ENCODE measurements around the gene LAIR1. TPM values are rescaled to one million over a fixed set of nuclear protein-coding genes. Genes with fewer than 3 reads are reported as not detected.
"Not testable (repeated sequence)": the region's sequence is repeated elsewhere in the genome, so short reads cannot be mapped to it uniquely, and the experiment has no call there.

Gene LAIR1
- total RNA-seq, 4 donors from 2014 or later, result 0.12 to 3.5 (median 2.9) TPM

DNA sequence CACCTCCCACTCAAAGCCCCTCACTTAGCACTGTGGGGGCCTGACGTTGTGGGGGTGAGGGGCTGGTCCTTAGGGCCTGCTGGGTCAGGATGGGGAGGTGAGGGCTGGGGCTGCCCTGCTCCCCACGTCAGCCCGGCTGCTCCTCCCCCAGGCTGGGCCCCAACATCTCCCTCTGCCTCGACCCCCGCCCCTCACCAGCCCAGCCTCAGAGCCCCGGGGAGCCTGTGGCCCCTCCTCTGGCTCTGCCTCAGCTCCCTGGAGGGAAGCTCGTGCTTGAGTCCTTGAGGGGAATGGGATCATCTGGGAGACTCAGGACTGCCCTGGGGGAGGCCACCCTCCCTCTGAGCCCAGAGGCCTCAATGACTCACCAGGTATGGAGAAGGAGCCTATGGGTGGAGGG is 32.6 kb downstream of the LAIR1 start:
- TF ChIP-seq, protein P1, sequence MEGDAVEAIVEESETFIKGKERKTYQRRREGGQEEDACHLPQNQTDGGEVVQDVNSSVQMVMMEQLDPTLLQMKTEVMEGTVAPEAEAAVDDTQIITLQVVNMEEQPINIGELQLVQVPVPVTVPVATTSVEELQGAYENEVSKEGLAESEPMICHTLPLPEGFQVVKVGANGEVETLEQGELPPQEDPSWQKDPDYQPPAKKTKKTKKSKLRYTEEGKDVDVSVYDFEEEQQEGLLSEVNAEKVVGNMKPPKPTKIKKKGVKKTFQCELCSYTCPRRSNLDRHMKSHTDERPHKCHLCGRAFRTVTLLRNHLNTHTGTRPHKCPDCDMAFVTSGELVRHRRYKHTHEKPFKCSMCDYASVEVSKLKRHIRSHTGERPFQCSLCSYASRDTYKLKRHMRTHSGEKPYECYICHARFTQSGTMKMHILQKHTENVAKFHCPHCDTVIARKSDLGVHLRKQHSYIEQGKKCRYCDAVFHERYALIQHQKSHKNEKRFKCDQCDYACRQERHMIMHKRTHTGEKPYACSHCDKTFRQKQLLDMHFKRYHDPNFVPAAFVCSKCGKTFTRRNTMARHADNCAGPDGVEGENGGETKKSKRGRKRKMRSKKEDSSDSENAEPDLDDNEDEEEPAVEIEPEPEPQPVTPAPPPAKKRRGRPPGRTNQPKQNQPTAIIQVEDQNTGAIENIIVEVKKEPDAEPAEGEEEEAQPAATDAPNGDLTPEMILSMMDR (IDR thresholded peaks at IDR 0.05 in 4 of 5, conservative IDR thresholded peaks at IDR 0.05 in 1 of 5), result no peak
- TF ChIP-seq POLR2A (IDR thresholded peaks at IDR 0.05), result no peak
- intact Hi-C loops (cut with DNase I; ENCODE audit: low total_unique reads), result no loop called here

DNA sequence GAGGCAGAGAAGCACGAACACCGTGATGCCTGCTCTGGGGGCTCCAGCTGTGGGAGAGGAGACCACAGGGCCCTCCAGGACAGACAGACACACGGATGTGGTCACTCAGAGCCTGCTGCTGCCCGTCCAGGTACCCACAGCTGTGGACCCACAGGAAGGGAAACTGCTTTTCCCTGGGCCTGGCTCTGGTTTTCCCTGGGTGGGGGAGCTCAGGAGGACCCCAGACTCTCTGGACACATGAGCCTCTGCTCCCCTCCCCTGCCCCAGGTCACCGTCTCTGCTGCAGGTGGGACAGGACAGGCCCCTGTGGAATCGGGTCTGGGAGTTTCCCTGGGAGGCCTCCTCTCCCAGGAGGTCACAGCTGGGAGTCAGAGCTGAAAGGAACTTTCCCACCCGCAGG is 33.1 kb downstream of the LAIR1 start:
- Histone ChIP-seq H3K27ac (no peak overlapping the region), H3K4me3 (no peak overlapping the region), H3K4me1 (no peaks in the 10 kb centered on the region), H3K9me3 (no peaks in the 10 kb centered on the region), H3K36me3 (no peaks in the 10 kb centered on the region), H3K27me3 (no peaks in the 10 kb centered on the region)
- ATAC-seq (no peak), DNase-seq (no peak)
- in situ Hi-C loops (cut with MboI; ENCODE audit: low sequenced_read_pairs in 4 of 4) (no loop called here), intact Hi-C loops (cut with DNase I; ENCODE audit: low total_unique reads) (no loop called here)
- TF ChIP-seq POLR2A (IDR thresholded peaks at IDR 0.05), result no peak
- TF ChIP-seq, protein P1 (IDR thresholded peaks at IDR 0.05 in 4 of 5, conservative IDR thresholded peaks at IDR 0.05 in 1 of 5), result no peak

More for the DNA sequence above, 32.6 kb downstream of the LAIR1 start:
- Histone ChIP-seq H3K9me3 (no peaks in the 10 kb centered on the region), H3K4me3 (no peak overlapping the region), H3K27me3 (no peaks in the 10 kb centered on the region), H3K36me3 (no peaks in the 10 kb centered on the region), H3K27ac (no peak overlapping the region), H3K4me1 (no peaks in the 10 kb centered on the region)
- DNase-seq (no peak), ATAC-seq (no peak)
- in situ Hi-C loops (cut with MboI; ENCODE audit: low sequenced_read_pairs in 4 of 4), result no loop called here

DNA sequence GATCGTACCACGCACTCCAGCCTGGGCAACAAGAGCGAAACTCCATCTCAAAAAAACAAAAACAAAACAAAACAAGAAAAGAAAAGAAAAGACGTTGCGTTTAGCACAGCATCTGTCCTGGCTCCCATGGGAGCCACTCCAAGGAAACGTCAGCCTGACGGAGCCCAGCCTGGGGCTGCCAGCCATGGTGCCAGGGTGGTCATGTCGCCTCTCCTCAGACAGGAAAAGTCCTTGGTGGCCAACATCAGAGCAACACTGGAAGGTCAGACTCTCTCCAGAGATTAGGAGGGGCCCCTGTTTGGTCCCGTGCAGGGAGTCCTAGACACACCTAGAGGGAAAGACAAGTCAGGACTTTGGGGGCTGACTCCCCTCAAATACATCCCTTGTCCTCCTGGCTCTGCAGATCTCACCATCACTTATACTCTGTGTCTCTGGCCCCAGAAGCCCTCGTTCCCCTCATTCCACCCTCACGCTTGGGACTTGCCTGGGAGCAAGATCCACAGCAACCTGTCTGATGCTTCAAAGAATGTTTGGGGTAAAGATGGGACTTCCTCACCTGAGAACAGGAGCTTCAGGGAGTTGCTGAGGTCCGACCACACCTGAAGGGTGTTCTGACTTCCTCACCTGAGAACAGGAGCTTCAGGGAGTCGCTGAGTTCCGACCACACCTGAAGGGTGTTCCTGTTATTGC is 35.1 kb downstream of the LAIR1 start:
- DNase-seq (no peak), ATAC-seq (no peak)
- Histone ChIP-seq H3K4me3 (no peak overlapping the region), H3K4me1 (no peaks in the 10 kb centered on the region), H3K27me3 (no peaks in the 10 kb centered on the region), H3K36me3 (no peaks in the 10 kb centered on the region), H3K9me3 (no peaks in the 10 kb centered on the region), H3K27ac (no peak overlapping the region)
- in situ Hi-C loops (cut with MboI; ENCODE audit: low sequenced_read_pairs in 4 of 4) (no loop called here), intact Hi-C loops (cut with DNase I; ENCODE audit: low total_unique reads) (no loop called here)
- TF ChIP-seq, protein P1 (IDR thresholded peaks at IDR 0.05 in 4 of 5, conservative IDR thresholded peaks at IDR 0.05 in 1 of 5), result no peak
- no peak for TF ChIP-seq POLR2A (IDR thresholded peaks at IDR 0.05)

DNA sequence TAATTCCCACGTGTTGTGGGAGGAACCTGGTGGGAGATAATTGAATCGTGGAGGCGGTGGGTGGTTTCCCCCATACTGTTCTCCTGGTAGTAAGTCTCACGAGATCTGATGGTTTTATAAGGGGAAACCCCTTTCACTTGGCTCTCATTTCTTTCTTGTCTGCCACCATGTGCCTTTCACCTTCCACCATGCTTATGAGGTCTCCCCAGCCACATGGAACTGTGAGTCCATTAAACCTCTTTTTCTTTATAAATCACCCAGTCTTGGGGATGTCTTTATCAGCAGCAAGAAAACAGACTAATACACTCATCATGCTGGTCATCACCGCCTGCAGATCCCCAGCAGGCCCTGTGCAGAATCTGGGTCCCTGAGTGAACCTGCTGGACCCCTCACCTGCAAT is 36.0 kb downstream of the LAIR1 start:
- H3K27me3 ChIP-seq; H3K4me1 ChIP-seq; H3K4me3 ChIP-seq; in situ Hi-C loops (cut with MboI; ENCODE audit: low sequenced_read_pairs in 4 of 4); ATAC-seq; DNase-seq; intact Hi-C loops (cut with DNase I; ENCODE audit: low total_unique reads); H3K9me3 ChIP-seq; H3K27ac ChIP-seq; H3K36me3 ChIP-seq: not testable (repeated sequence)

DNA sequence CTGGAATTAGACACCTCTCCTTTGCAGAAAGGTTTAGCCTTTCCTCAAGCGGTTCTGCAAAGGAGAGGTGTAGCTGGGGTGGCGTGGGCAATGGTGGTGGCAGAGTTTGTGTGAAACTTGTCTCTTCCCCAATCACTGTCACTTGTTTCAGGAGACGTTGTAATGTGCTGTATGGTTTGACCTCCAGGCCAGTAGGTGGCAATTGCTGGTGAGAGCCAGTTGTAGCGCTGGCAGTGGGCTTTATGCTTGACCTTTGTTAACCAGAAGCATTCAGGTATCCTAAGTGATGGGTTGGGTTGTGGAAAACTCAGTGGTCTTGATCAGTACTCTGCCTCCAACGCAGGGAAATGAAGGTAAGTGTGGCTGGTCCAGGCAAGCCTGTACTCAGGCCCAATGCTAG is 39.1 kb downstream of the LAIR1 start:
- Histone ChIP-seq H3K9me3 (no peaks in the 10 kb centered on the region), H3K4me1 (no peaks in the 10 kb centered on the region), H3K4me3 (no peak overlapping the region), H3K36me3 (no peaks in the 10 kb centered on the region), H3K27ac (no peak overlapping the region), H3K27me3 (no peaks in the 10 kb centered on the region)
- in situ Hi-C loops (cut with MboI; ENCODE audit: low sequenced_read_pairs in 4 of 4) (no loop called here), intact Hi-C loops (cut with DNase I; ENCODE audit: low total_unique reads) (loop anchor here (2.0 kb wide), 1 partner anchor 65 kb away; no protein-coding TSS in a partner anchor)
- no peak for TF ChIP-seq POLR2A (IDR thresholded peaks at IDR 0.05)
- TF ChIP-seq, protein P1 (IDR thresholded peaks at IDR 0.05 in 4 of 5, conservative IDR thresholded peaks at IDR 0.05 in 1 of 5), result no peak
- DNase-seq (no peak), ATAC-seq (no peak)
